Fibroblast of lung (primary cell): ENCODE data around the gene TNRC6C. TPM values are rescaled to one million over a fixed set of nuclear protein-coding genes. Genes with fewer than 3 reads are reported as not detected.

Experiments used
- DNase-seq, 2 donors: peaks; one replicate each; pipeline versions ENCODE4 v3.0.0 to v3.0.0-alpha.2; 2010; ENCODE audit warnings: low read depth in 2 of 2
- H2AFZ ChIP-seq: 2 replicates; pipeline ENCODE4 v1.5.1; 2012; ENCODE audit warnings: low read length, control low read depth, inconsistent platforms
- H3K27ac ChIP-seq: 2 replicates; pipeline ENCODE4 v1.5.1; 2011; ENCODE audit warnings: low read length, control low read depth; ENCODE audit not compliant: insufficient read depth
- H3K27me3 ChIP-seq: 2 replicates; pipeline ENCODE4 v1.5.1; 2011; ENCODE audit warnings: mild to moderate bottlenecking, low read length; ENCODE audit not compliant: control insufficient read depth, insufficient read depth
- H3K36me3 ChIP-seq: 2 replicates; pipeline ENCODE4 v1.5.1; 2011; ENCODE audit warnings: low read length; ENCODE audit not compliant: control insufficient read depth, insufficient read depth
- H3K4me1 ChIP-seq: 2 replicates; pipeline ENCODE4 v1.5.1; 2011; ENCODE audit warnings: low read length; ENCODE audit not compliant: control insufficient read depth, insufficient read depth; ENCODE audit errors: extremely low read depth
- H3K4me2 ChIP-seq: 2 replicates; pipeline ENCODE4 v1.5.1; 2011; ENCODE audit warnings: low read length, control low read depth; ENCODE audit not compliant: insufficient read depth; ENCODE audit errors: extremely low read depth
- H3K4me3 ChIP-seq, 4 experiments: fragments of 200-600 bp in 1 of 4; sonication (generic) in 1 of 4; replicated peaks in 1 of 4; 2 replicates each; pipeline ENCODE4 v1.5.1; 2011 to 2016; ENCODE audit warnings: low read length in 4 of 4, low read depth in 3 of 4, mild to moderate bottlenecking in 3 of 4, control low read depth in 2 of 4, inconsistent platforms in 1 of 4, mixed read lengths in 1 of 4; ENCODE audit not compliant: insufficient read depth in 1 of 4; ENCODE audit errors: control extremely low read depth in 1 of 4
- H3K79me2 ChIP-seq: 2 replicates; pipeline ENCODE4 v1.5.1; 2012; ENCODE audit warnings: mild to moderate bottlenecking, low read length, inconsistent platforms; ENCODE audit not compliant: control insufficient read depth, insufficient read depth
- H3K9ac ChIP-seq: 2 replicates; pipeline ENCODE4 v1.5.1; 2011; ENCODE audit warnings: mild to moderate bottlenecking, low read length, control low read depth; ENCODE audit not compliant: insufficient read depth
- H3K9me3 ChIP-seq: 2 replicates; pipeline ENCODE4 v1.5.1; 2012; ENCODE audit warnings: low read depth, low read length; ENCODE audit not compliant: control insufficient read depth, insufficient read depth
- H4K20me1 ChIP-seq: 2 replicates; pipeline ENCODE4 v1.5.1; 2011; ENCODE audit warnings: low read length; ENCODE audit not compliant: control insufficient read depth, insufficient read depth; ENCODE audit errors: extremely low read depth
- EZH2 ChIP-seq: IDR thresholded peaks from 2 replicates; pipeline ENCODE4 v1.5.1; 2012; ENCODE audit warnings: low read length, control low read depth, mild to moderate bottlenecking; ENCODE audit errors: missing control alignments
- polyA plus RNA-seq, 2 donors: library from polyadenylated mRNA; depleted of rRNA in 1 of 2; stranded (reverse) in 1 of 2; unstranded in 1 of 2; fragments of >200 nt; gene quantifications; 2 replicates each; pipeline ENCODE4 v1.2.1, GENCODE V29; 2011 to 2012; ENCODE audit warnings: missing spikeins in 1 of 2
- total RNA-seq: library from RNA; depleted of rRNA; stranded (reverse); fragments of >200 nt; gene quantifications from 2 replicates; pipeline ENCODE4 v1.2.1, GENCODE V29; 2014
- TF ChIP-seq, protein P1 (sequence below), 2 donors: IDR thresholded peaks in 1 of 2; conservative IDR thresholded peaks in 1 of 2; 1 replicate in 1 of 2; 2 replicates in 1 of 2; pipeline ENCODE4 v1.5.1; 2011 to 2012; ENCODE audit warnings: low read length in 2 of 2, control low read depth in 1 of 2, inconsistent platforms in 1 of 2, low read depth in 1 of 2, mild to moderate bottlenecking in 1 of 2

The TNRC6C gene
- total and polyA plus RNA-seq, 2 donors (not counting 1 experiment from before 2014, with no cell fraction given) = 2.1 to 4.6 TPM

- Histone ChIP-seq H3K27me3 (no peaks in the 10 kb centered on the region), H3K4me2 (no peak overlapping the region), H3K27ac (no peak overlapping the region), H2AFZ (no peak overlapping the region), H3K36me3 (peaks cover 2% of the 10 kb centered on the region), H3K9ac (no peak overlapping the region), H3K4me3 (no peak overlapping the region), H3K9me3 (no peaks in the 10 kb centered on the region), H3K79me2 (no peaks in the 10 kb centered on the region), H3K4me1 (no peaks in the 10 kb centered on the region), H4K20me1 (no peaks in the 10 kb centered on the region)
- TF ChIP-seq EZH2 = no peak
- TF ChIP-seq, protein P1, sequence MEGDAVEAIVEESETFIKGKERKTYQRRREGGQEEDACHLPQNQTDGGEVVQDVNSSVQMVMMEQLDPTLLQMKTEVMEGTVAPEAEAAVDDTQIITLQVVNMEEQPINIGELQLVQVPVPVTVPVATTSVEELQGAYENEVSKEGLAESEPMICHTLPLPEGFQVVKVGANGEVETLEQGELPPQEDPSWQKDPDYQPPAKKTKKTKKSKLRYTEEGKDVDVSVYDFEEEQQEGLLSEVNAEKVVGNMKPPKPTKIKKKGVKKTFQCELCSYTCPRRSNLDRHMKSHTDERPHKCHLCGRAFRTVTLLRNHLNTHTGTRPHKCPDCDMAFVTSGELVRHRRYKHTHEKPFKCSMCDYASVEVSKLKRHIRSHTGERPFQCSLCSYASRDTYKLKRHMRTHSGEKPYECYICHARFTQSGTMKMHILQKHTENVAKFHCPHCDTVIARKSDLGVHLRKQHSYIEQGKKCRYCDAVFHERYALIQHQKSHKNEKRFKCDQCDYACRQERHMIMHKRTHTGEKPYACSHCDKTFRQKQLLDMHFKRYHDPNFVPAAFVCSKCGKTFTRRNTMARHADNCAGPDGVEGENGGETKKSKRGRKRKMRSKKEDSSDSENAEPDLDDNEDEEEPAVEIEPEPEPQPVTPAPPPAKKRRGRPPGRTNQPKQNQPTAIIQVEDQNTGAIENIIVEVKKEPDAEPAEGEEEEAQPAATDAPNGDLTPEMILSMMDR (conservative IDR thresholded peaks at IDR 0.05 in 1 of 2, IDR thresholded peaks at IDR 0.05 in 1 of 2; ENCODE audit: low read depth in 1 of 2, low read length in 2 of 2) = no peak
- DNase-seq = no peak
These were observed 142.6 kb downstream of the TNRC6C start for GRCh38 chr17:78101112-78101511.

GRCh38 chr17:78101542-78101941 is 143.0 kb downstream of the TNRC6C start:
- H3K4me1 ChIP-seq = no peaks in the 10 kb centered on the region
- no peak for DNase-seq
- no peak overlapping the region for H3K9ac ChIP-seq
- no peak overlapping the region for H3K4me3 ChIP-seq
- H3K9me3 ChIP-seq = no peaks in the 10 kb centered on the region
- no peak overlapping the region for H3K4me2 ChIP-seq
- H3K36me3 ChIP-seq = peaks cover 2% of the 10 kb centered on the region
- no peaks in the 10 kb centered on the region for H4K20me1 ChIP-seq
- H3K27ac ChIP-seq = no peak overlapping the region
- no peaks in the 10 kb centered on the region for H3K27me3 ChIP-seq
- H3K79me2 ChIP-seq = no peaks in the 10 kb centered on the region
- no peak overlapping the region for H2AFZ ChIP-seq
- TF ChIP-seq, protein P1 (conservative IDR thresholded peaks at IDR 0.05 in 1 of 2, IDR thresholded peaks at IDR 0.05 in 1 of 2; ENCODE audit: low read depth in 1 of 2, low read length in 2 of 2) = no peak
- no peak for TF ChIP-seq EZH2

- peaks cover 2% of the 10 kb centered on the region for H3K36me3 ChIP-seq
These were observed 144.8 kb downstream of the TNRC6C start for GRCh38 chr17:78103311-78103710.

More at GRCh38 chr17:78103311-78103710, 144.8 kb downstream of the TNRC6C start:
- Histone ChIP-seq H3K79me2 (no peaks in the 10 kb centered on the region), H3K27ac (no peak overlapping the region), H4K20me1 (no peaks in the 10 kb centered on the region), H2AFZ (no peak overlapping the region), H3K4me3 (no peak overlapping the region), H3K9me3 (no peaks in the 10 kb centered on the region), H3K27me3 (no peaks in the 10 kb centered on the region), H3K4me1 (no peaks in the 10 kb centered on the region), H3K4me2 (no peak overlapping the region), H3K9ac (no peak overlapping the region)
- TF ChIP-seq EZH2 = no peak
- TF ChIP-seq, protein P1 (conservative IDR thresholded peaks at IDR 0.05 in 1 of 2, IDR thresholded peaks at IDR 0.05 in 1 of 2; ENCODE audit: low read depth in 1 of 2, low read length in 2 of 2) = no peak
- DNase-seq = no peak
